C4-2B (cell line): Measurements from ENCODE around the gene HP.

Source experiments
- H3K27ac ChIP-seq: fragments of 450-650 bp; 2 replicates; pipeline ENCODE4 v1.5.1; 2017
- ZFX ChIP-seq: fragments of 450-650 bp; IDR thresholded peaks from 2 replicates; pipeline ENCODE4 v1.6.1; 2017
- TF ChIP-seq, protein P1 (sequence below): fragments of 450-650 bp; conservative IDR thresholded peaks from 2 replicates; pipeline ENCODE4 v1.5.1; 2017; ENCODE audit warnings: mild to moderate bottlenecking

HP gene

DNA sequence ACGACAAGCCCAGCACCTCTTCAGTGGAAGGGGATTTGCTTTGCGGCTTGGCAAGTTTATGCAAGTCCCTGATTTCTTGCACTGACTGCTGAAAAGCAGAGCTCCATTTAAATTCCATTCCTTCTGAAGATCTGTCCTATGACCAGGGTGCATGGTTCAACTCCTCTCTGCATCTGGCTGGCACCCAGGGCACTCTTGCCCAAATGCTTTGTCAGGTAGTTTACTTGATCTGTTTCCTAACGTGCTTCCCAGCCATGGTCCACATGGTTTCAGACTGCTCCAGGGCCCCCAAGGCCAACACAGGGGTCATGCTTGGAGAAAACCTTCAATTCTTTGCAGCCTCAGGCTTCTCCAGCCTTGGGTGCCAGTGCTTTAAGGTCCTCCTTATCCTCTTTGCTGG lies 11.2 kb upstream of the HP start:
- TF ChIP-seq, protein P1, sequence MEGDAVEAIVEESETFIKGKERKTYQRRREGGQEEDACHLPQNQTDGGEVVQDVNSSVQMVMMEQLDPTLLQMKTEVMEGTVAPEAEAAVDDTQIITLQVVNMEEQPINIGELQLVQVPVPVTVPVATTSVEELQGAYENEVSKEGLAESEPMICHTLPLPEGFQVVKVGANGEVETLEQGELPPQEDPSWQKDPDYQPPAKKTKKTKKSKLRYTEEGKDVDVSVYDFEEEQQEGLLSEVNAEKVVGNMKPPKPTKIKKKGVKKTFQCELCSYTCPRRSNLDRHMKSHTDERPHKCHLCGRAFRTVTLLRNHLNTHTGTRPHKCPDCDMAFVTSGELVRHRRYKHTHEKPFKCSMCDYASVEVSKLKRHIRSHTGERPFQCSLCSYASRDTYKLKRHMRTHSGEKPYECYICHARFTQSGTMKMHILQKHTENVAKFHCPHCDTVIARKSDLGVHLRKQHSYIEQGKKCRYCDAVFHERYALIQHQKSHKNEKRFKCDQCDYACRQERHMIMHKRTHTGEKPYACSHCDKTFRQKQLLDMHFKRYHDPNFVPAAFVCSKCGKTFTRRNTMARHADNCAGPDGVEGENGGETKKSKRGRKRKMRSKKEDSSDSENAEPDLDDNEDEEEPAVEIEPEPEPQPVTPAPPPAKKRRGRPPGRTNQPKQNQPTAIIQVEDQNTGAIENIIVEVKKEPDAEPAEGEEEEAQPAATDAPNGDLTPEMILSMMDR, result no peak
- TF ChIP-seq ZFX, result no peak

DNA sequence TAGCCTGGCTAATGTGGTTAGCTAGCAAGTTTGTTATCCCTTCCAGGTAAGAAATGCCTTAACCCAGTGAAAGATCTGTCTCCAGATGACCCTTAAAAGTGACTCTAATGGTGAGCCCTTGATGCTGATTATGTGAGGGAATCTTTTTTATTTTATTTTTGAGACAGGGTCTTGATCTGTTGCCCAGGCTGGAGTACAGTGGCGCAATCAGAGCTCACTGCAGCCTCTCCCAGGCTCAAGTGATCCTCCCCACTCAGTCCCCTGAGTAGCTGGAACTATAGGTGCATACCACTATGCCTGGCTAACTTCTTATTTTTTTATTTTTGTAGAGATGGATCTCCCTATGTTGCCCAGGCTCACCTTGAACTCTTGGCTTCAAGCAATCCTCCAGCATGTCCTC lies 10.8 kb upstream of the HP start:
- TF ChIP-seq, protein P1, result no peak
- no peak for TF ChIP-seq ZFX
- no peak overlapping the region for H3K27ac ChIP-seq

More for the DNA sequence above, 11.2 kb upstream of the HP start:
- no peak overlapping the region for H3K27ac ChIP-seq

DNA sequence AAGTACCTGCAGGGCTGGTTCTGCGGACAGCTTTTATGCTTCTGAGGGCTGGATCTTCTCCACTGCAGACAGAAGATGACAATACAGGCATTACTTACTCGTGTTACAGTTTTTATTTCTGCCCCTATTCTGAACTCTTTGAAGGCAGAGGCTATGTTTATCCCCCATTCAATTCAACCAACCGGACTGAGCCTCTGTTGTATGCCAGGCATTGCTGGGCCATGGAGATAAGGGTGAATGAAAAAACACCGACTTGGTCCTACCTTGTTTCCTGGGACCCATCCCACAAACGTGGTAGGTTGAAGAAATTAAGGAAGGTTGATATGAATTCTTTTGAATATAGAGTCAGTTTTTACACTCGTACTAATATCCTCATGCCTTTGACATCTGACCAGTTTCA lies 10.0 kb upstream of the HP start:
- no peak overlapping the region for H3K27ac ChIP-seq
- no peak for TF ChIP-seq ZFX
- TF ChIP-seq, protein P1, result no peak

DNA sequence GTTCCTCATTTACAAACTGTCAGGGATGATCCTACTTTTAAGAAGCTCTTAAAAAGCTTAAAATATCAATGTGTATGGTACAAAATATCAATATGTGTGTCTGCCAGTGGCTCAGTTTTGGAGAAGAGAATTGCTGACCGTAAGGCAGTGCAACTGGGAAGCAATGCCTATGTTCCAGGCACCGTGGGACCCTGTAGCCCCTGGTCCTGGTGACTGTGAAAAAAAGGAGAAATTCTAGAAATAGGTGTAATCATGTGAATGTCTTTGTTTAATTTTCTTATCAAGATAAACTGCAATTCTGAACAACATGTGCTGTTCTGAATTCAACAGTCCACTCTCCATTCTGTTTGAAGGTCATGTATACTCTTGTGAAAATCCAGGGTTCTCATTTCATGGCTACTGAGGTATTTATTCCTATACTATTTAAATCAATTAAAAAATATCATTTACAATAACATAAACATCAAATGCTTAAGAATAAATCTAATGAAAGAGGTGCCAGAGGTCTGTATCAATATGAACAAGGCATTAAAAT lies 9.4 kb upstream of the HP start:
- TF ChIP-seq, protein P1, result no peak
- TF ChIP-seq ZFX, result no peak
- H3K27ac ChIP-seq, result no peak overlapping the region

DNA sequence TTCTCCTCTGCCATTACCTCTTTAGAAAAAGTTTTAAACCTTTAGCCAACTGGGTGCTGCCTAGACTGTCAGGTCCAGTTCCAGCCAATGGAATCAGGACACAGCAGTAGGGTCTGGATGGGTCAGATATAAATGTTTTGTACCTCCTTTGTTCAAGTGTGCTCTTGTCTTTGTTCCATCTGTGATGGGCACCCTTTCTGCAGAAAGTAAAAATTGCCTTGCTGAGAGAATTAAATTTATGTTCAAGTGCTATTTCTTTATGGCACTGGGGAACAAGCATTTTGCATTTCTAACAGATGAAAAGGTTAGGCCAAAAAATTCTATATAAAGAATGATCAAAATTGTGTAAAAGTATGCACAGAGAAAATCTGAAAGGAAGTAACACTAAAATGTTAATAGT lies 5.2 kb upstream of the HP start:
- H3K27ac ChIP-seq, result no peak overlapping the region
- TF ChIP-seq ZFX, result no peak
- TF ChIP-seq, protein P1, result no peak

DNA sequence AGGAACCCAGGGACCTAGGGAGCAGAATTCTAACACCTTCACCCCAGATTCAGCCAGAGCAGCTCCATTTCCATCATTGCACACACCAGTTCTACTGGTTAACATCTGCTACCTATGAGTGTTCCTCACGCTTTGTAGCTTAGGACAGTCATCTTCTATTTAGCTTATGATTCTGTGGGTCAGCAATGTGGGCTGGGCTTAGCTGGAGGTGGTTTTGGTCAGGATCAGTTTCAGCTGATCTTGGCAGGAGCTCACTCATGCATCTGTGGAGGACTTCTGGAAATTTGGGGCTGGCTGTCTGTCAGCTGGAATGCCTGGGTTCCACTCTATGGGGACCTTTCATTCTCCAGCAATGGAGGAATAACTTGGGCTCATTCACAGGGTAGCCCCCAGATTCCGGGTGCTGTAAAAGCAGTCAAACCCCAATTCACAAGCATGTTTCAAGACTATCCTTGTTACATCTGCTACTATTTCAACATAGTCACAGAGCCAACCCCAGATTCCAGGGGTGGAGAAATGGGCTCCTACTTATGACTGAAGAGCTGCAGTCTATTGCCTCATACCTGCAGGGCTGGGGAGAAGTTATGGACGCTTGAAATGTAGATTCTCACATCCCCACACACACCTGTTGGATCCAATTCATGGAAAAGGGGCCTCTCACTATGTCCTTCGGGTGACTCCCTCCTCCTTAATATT lies 3.4 kb upstream of the HP start:
- no peak overlapping the region for H3K27ac ChIP-seq
- TF ChIP-seq, protein P1, result no peak
- TF ChIP-seq ZFX, result no peak

DNA sequence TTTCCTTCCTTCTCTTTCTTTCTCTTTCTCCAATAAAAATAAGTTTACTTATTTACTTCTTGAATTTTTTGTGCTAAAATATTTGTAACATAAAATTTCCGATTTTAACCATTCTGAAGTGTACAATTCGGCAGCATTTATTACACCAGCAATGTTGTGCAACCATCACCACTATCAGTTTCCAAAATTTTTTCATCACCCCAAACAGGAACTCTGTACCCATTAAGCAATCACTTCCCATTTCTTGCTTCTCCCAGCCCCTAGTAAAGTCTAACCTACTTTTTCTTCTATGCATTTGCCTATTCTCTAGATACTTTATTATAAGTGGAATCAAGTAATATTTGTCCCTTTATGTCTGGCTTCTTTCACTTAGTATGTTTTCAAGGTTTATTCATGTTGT lies 2.5 kb upstream of the HP start:
- H3K27ac ChIP-seq, result no peak overlapping the region
- TF ChIP-seq, protein P1, result no peak
- TF ChIP-seq ZFX, result no peak
